G401.6 (cell line): Measurements from ENCODE around the gene C1R.

Experiments
- FAIRE-seq: peaks from 2 replicates; lab custom pipeline; 2012; peaks lifted over from hg19 to GRCh38; lab: Jason Lieb, UNC

Gene C1R

DNA sequence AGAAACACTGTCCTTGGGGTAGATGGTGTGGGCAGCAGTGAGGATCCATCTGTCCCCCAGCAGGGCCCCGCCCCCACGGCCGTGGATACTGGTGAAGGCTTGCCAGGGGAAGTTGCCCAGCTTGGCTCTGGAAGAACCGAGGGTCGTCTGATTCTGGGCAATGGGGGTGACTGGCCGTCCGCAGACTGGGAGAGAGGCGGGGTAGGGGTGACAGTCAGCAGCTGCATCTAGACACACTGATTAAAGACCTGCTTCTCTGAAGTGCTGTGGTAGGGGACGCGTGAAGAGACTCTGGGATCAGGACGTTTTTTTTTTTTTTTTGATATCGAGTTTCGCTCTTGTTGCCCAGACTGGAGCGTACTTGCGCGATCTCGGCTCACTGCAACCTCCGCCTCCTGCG lies 4.7 kb upstream of the C1R start:
- no peak for FAIRE-seq

DNA sequence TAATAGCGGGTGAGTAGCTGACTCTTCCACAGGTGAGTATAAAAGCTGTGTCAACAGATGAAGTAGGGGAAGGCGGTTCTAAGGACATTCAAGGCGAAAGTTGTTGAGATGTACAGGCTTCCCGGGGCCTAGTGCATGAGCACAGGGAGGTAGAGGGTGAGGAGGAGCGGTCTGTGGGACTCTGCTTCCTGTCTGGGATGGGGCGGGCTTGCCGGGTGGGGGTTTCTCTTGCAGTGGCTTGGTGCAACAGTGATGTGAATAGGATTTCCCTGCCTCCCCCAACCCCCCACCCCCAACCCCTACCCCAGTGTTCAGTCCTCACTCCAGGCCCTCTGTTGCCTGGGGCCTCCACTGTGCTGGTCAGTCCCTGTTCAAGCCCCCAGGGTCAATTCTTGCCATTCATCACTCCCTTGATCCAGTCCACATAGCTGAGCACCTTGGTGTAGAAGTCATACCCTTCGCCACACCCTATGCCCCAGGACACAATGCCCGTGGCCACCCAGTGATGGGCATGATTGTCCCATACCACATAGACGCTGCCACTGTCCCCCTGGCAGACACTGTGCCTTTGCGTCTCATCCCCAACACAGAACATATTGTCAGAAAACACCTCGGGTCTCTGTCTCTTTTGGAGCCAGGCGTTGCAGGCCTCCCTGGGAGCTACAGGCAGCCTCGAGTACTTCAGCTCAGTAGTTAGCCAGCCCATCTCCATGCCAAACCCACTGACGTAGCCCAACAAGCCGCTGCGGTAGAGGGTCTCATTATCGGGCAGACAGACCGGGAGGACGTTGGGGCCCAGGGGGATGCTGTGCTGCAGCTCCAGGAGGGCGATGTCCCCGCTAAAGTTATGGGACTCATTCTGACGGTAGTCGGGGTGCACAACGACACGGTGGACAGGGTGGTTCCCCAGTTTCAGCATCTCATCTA lies 4.0 kb upstream of the C1R start:
- FAIRE-seq, result no peak

DNA sequence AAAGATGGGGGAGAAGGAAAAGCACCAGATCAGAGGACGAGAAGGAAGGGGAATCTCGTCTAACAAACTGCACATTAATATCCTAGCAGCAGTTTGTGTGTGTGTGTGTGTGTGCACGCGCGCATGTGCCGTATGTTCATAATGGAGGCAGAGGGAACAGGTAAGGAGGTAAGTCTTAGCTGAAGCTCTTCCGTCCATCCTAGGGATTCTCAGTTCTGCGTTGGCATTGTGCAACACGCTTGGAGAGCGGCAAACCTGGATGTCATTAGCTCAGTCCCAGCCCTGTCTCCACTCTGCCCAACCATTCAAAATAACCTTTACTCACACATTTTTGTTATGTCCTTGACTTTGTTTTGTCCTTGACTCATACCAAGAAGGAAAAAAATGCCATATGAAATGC lies 1.6 kb upstream of the C1R start:
- FAIRE-seq, result no peak

DNA sequence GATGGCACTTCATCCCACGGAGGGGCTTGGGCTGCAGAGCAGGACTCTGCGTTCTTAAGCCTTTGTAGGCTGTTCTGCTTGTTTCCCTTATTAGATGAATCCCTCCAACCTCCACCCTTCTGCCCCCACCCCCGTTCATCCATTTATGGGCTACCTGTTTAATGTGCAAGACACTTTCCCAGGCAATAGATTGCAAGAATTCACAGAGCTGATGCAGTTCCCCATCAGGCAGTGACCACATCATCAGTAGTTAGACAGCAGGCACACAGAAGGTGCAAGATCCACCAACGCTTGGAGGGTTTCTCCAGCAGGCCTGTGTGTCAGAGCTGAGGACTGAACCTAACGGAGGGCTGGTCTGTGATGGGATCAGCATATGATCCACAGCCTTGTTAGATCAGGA lies 1.2 kb upstream of the C1R start:
- no peak for FAIRE-seq

DNA sequence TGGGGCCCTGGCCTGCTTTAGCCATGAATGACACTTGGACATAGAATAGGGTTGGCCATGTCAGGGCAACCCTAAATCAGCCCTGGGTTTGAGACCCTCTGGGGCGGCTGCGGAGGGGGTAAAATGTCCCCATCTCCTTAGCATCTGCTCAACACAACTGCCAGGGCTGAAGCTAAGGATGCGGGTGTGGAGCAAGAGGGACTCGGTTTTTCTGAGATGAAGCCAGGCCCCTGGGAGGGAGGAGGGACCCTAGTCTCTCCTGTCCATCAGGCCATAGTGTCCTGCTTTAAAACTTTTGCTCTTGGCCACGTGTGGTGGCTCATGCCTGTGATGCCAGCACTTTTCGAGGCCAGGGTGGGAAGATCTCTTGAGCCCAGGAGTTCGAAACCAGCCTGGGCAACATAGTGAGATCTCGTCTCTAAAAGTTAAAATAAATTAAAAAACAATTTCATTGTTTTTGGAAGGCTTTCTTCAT lies 778 bp upstream of the C1R start:
- no peak for FAIRE-seq

DNA sequence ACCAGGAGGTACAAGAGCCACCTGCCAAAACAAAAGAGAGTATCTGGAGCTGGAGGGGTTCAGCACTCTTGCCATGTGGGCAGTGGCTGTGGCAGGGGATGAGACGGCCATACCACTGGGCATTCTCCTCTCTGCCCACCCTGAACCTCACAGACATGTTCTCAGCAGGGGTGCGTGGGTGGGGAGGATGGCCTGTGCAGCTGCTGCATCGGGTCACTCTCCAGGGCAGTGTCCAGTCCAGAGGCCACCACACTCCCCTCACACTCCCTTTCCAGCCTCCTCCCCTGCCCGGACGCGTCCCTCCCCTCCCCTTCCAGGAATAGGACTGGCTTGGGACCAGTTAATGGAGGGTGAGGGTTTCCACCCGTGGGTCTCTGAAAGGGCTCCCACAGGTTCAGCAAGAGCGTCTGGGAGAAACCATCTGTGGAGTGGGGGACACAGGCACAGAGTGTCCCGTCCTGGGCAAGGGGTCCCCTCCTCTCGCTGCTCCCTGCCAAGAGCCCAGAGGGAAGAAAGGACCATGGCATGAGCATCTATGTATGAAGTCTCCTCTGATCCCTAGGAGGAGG lies 501 bp downstream of the C1R start:
- no peak for FAIRE-seq

DNA sequence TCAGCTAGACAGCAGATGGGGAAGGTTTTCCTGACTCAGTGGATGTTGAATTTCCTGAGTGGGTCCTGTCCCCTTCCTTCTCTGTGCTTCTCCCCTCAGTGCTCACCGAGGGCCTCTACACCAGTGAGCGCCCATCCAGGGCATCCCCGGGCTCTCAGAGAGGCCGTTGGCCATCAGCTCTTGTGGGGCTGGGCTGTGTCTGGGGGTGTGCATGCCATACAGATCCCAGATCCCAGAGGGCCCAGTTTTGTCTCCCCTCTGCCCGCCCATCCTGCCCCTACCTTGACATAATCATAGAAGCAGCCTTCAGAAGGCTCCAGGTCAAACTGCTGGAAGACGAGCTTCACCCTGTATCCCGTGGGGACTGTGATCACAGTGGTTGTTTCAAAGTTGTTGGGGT lies 1.1 kb downstream of the C1R start:
- FAIRE-seq, result no peak

DNA sequence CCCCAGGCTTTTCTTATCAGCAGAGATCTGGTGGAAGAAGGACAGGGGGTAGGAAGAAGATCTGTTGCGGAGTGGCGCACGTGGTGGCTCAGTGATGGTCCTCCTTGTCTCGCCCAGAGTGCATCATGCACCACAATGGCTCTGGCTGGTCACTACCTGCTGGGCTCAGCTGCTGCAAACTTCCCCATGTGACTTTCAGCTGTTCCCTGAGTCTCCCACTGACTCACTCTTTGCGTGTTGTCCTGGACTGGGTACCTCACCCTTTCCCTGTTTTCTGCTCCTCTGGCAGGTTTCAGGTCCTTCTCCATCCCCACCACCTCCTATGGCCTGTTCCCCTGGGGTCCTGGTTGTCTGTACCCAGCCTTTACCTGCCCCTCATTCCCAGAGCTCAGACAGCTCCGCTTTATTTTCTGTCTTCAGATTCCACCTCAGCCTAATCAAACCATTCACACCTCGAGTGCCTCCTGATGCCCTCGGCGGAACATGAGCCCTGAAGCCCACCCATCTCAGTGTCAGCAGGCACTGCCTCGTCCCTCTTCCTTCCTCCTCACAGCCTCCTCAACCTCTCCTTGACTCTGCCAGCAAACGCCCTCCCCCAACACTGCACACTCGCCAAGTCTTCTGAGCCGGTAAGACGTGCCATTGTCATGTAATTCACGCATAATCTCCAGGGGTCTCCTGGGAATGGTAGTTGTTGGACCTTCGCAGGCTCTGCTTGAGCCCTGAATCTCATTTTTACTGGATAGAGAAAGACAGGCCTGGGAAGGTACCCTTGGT lies 1.8 kb downstream of the C1R start:
- FAIRE-seq, result no peak

DNA sequence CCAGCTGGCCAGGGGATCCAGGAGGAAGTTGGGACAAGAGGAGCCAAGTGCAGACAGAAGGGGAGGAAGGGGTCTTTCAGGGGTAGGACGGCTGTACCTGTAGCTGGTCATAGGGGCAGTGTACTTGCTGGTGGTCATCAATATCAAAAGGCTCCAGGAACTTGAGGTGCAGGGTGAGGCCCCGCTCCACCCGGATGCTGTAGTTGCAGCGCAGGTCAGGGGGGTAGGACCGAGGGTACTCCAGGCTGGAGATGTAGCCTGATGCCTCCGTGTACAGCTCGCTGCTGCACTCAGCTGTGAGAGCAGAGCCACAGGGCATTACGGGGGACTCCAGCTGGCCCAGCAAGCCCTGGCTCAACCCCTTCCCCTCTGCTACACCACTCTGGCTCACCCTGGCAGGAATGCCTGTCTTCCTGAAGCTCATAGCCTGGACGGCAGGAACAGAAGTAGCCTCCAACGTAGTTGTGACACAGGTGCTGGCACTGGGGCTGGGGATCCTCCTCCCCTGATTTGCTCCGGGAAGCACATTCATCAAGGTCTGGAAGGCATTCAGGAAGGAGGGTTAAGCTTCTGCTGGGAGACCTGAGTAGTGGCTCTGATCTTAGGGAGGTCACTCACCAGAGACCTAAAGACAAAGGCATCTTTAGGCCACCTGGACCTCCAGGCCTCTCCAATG lies 2.9 kb downstream of the C1R start:
- FAIRE-seq, result no peak

DNA sequence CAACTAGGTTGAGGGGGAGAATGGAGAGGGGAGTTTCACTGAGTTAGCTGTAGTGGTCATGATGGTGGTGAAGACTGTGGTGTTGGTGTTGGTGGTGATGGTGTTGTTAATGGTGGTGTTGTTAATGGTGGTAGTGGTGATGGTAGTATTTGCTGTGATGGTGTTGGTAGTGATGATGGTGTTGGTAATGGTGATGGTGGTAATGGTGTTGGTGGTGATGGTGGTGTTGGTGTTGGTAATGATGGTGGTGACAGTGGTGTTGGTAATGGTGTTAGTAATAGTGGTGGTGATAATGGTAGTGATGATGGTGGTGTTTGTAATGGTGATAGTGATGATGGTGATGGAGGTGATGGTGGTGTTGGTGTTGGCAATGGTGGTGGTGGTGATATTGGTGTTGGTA lies 9.1 kb downstream of the C1R start:
- no peak for FAIRE-seq

DNA sequence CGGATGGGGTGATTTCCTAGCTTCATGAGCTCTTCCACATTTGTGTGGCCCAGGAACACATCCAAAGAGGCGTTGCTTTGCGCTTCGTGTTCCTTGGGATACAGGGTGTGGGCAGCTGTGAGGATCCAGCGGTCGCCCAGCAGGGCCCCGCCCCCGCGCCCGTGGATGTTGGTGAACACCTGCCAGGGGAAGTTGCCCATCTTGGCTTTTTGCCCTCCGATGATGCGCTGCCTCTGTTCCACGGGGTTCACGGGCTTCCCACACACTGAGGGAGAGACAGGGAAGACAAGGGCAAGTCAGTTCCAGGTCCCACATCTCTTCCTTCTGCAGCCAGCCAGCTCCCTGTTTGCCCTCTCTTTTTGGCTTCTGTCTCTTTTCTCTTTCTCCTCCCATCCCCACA lies 11.2 kb downstream of the C1R start:
- no peak for FAIRE-seq

DNA sequence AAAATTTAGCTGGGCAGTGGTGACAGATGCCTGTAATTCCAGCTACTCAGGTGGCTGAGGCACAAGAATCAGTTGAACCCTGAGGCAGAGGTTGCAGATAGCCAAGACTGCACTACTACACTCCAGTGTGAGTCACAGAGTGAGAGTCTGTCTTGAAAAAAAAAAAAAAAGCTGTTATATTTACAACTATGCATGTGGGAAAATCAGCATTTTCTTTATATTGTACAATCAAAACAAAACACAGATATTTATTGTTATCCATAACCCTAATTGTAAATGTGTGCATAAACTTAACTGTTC lies 12.5 kb downstream of the C1R start:
- no peak for FAIRE-seq

DNA sequence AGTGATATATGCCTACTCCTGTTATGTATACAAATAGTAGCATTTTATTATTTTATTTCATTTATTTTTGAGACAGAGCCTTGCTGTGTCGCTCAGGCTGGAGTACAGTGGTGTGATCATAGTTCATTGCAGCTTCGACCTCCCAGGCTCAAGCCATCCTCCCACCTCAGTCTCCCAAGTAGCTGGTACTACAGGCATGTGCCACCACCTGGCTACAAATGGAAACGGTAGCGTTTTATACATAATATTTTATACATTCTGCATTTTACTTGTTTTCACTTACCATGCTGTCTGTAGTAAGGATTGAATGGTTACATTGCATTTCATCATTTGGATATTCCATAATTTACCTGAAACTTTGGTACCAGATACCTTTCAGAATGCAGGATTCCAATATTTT lies 14.1 kb downstream of the C1R start:
- no peak for FAIRE-seq

DNA sequence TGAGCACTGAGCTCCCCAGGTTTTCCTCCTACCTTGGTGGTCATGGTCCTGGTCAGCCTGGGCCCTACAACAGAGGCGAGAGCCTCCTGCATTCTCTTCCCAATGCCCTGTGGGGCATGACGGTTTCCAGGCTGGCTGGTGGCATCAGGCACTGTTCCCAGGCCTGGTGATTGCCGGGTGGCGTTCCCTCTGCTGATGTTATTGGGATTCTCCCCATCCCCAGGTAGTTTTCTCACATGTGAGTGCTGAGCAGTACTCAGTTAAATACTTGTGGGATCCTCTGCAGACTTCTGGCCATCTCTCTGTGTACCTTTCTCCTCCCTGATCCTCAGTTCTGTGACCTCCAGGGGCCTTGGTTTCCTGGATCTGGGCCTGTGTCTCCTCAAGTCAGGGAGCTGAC lies 15.8 kb downstream of the C1R start:
- no peak for FAIRE-seq

DNA sequence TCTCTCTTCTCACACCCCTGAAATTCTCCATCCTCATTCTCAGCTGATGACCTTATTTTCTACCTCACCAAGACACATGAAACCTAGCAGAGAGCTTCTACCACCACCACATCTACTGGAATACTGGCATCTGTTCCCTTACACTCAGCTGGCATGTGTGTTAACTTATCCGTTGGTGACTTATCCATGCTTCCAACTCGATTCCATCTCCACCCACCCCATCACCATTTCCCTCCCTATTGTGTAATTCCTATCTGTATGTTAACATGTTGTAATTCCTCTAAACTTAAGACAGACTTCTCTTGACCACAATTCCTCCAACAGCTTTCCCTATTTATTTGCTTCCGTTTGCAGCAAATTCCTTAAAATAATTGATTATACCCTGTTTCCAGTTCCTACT lies 16.3 kb downstream of the C1R start:
- no peak for FAIRE-seq

DNA sequence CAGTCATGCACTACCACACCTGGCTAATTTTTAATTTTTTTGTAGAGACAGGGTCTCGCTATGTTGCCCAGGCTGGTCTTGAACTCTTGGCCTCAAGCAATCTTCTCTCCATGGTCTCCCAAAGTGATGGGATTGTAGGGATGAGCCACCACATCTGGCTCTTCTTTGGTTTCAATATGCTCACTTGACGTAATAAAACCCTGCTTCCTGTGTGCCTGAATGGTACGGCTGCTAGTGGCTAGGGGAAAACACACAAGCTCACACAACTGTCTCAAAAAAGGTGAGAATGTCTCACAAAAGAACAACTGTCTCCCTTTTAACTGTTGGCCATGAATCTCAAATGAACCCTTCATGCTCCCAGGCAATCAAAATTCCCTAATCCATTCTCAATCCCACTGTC lies 16.7 kb downstream of the C1R start:
- no peak for FAIRE-seq

DNA sequence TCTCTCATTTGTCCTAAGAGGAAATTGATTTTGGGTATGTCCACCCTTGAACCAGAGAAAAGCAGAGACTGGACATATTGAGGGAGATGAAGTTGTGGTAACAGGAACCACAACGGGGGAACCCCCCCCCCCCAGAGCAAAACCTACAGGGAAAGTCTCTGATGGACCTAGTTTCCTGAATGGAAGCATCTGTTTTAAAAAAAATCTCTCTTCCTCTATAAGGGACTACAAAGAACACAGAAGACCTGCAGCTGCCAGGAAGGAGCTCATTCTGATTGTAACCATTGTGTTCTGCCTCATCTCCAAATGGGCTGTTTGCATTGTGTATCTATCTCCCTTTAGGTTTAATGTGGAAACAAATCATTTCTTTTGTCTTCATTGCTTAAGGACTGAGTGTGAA lies 18.3 kb downstream of the C1R start:
- no peak for FAIRE-seq

DNA sequence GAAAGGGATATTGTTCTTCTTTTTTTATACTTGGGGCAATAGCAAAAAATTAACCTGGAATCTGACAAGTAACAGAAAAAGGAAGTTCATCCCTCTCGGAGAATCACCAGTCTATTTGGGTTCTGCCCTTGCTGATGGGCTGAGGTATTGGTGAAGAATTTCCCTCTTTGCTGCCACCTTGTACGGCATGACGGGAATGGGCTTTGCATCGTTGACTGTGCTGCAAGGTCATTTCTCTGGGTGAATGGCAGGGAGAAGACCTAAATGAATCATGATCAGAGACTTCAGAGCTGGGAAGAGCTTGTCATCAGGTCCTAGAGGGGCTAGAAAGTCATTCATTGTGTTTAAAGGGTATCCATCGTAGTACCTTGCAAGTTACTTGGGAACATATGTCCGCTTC lies 19.7 kb downstream of the C1R start:
- no peak for FAIRE-seq

DNA sequence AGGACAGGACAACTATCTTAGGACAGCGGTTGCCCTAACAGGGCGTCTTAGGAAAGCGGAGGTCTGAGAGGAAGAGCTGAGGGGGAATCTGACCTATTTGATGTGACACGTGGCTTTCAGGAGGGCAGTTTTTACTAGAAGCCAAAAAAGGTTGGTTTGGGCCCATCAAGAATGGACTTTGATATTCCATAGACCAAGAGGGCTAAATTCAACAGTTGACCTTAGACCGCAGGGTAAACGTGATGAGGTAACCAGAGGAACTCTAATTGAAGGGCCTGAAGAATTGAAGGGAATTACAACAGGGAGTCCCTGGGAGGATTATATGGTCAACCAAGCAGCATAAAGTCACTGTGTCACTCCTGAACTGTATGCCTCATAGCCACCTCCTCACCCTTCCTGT lies 20.2 kb downstream of the C1R start:
- no peak for FAIRE-seq

DNA sequence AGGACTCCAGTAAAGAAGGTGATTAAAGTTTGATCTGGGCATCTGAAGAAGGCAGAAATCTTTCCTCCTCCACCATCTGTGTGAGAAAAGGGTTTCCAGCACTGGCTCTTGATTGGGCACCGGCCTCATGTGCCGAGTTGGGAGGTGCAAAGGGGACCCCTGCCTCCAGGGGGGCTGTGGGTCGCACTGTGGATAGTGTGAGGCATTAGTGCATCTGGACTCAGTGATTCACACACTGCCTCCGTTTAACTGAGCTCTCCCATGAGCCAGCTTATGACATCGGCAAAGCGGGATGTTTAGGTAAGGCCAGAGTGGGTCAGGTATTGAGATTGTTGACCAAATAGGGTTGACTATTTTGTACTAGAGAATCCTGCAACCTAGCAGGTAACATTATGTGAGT lies 22.9 kb downstream of the C1R start:
- no peak for FAIRE-seq

DNA sequence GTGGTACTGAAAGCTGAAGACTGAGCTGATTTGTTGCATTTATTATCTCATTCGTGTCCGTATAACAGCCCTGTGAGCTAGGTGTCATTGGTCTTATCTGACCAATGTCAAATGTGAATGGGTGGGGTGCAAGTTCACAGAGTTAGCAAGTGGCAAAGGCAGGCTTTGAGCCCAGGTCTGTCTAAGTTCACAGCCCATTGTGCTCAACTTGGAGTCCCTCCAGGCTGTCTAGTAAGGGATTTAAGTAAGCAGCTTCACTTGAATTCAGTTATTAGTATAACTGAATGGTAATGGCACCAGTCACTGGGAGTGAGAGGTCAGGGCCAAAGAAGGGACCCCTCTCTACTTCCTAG lies 23.3 kb downstream of the C1R start:
- no peak for FAIRE-seq

DNA sequence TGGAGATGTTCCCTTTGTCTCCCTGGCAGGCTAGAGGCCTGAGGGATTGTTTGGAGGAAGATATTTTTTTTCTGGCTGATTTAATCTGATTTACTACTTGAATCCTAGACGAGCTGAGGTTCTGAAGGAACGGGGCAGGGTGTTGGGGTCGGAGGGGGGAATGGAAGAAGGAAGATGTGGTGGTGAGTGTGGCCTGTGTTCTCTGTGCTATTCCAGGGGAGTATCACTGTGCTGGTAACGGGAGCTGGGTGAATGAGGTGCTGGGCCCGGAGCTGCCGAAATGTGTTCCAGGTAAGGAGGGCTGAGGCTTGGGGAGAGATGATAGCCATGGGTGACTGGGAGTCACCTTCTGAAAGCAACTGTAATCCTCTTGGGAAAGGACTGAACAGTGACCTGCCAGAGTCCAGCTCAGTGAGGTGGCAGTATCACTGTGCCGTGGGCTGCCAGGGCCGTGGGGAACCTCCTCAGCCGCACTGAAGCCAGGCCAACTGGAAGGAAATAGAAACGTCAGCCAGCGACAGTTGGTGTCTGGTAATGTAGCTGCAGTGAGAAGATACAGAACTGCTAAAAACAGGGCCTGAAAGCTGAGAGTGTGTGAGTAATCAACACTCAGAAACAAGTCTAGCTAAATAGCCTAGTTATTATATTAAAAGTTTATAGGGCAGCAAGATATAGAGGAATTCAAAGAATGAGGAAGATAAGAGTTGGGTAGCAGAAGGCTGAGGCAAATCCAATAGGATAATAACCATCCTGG lies 23.8 kb downstream of the C1R start:
- no peak for FAIRE-seq
